GM23338 (cell line): ENCODE measurements around the gene LINGO1. TPM values are rescaled to one million over a fixed set of nuclear protein-coding genes. Genes with fewer than 3 reads are reported as not detected.

Experiments
- ATAC-seq: fragments of 200-7000 bp; cut with Tn5 transposase; 3 replicates; pipeline ENCODE4 v1.9.1; 2020
- DNase-seq: peaks from one replicate; pipeline ENCODE4 v3.0.0-alpha.2; 2015; ENCODE audit warnings: low spot score
- H2AFZ ChIP-seq: fragments of 200-600 bp; sonication (generic); 2 replicates; pipeline ENCODE4 v1.8.0; 2016; ENCODE audit warnings: antibody characterized with exemption, mild to moderate bottlenecking, moderate library complexity
- H3F3A ChIP-seq: fragments of 200-600 bp; sonication (generic); replicated peaks from 2 replicates; pipeline ENCODE4 v1.8.0; 2017; ENCODE audit warnings: antibody characterized with exemption, mixed run types, low read depth
- H3K27ac ChIP-seq: fragments of 200-600 bp; sonication (generic); 2 replicates; pipeline ENCODE4 v1.6.1; 2016; ENCODE audit warnings: low read depth
- H3K27me3 ChIP-seq: fragments of 200-600 bp; sonication (generic); 2 replicates; pipeline ENCODE4 v1.8.0; 2016; ENCODE audit warnings: mild to moderate bottlenecking, mixed run types, moderate library complexity; ENCODE audit not compliant: insufficient read depth
- H3K36me3 ChIP-seq: fragments of 200-600 bp; sonication (generic); 2 replicates; pipeline ENCODE4 v1.8.0; 2016; ENCODE audit warnings: mild to moderate bottlenecking; ENCODE audit not compliant: insufficient read depth
- H3K4me1 ChIP-seq: fragments of 200-600 bp; sonication (generic); 2 replicates; pipeline ENCODE4 v1.8.0; 2016; ENCODE audit warnings: mild to moderate bottlenecking, moderate library complexity; ENCODE audit not compliant: insufficient read depth
- H3K4me2 ChIP-seq: fragments of 200-600 bp; sonication (generic); 2 replicates; pipeline ENCODE4 v1.7.1; 2017; ENCODE audit warnings: mixed run types
- H3K4me3 ChIP-seq: fragments of 200-600 bp; sonication (generic); 2 replicates; pipeline ENCODE4 v1.6.1; 2016; ENCODE audit warnings: mixed run types
- H3K79me2 ChIP-seq: fragments of 200-600 bp; sonication (generic); replicated peaks from 2 replicates; pipeline ENCODE4 v1.8.0; 2017; ENCODE audit warnings: mild to moderate bottlenecking; ENCODE audit not compliant: insufficient read depth
- H3K9me2 ChIP-seq: fragments of 200-600 bp; sonication (generic); 2 replicates; pipeline ENCODE4 v1.8.0; 2017; ENCODE audit not compliant: insufficient read depth
- H4K20me1 ChIP-seq: fragments of 200-600 bp; sonication (generic); replicated peaks from 2 replicates; pipeline ENCODE4 v1.8.0; 2017; ENCODE audit warnings: mild to moderate bottlenecking; ENCODE audit not compliant: insufficient read depth
- H3K27ac Mint-ChIP-seq: 2 replicates; pipeline ENCODE4 v1.8.0; 2020; ENCODE audit warnings: inconsistent platforms, mild to moderate bottlenecking, moderate library complexity, mixed read lengths
- H3K27me3 Mint-ChIP-seq: 3 replicates; pipeline ENCODE4 v1.8.0; 2022; ENCODE audit warnings: low read depth, mild to moderate bottlenecking, moderate library complexity, mixed read lengths, inconsistent platforms; ENCODE audit not compliant: insufficient read depth, poor library complexity
- H3K36me3 Mint-ChIP-seq: 3 replicates; pipeline ENCODE4 v1.8.0; 2021; ENCODE audit warnings: low read depth, mild to moderate bottlenecking, inconsistent platforms, moderate library complexity, mixed read lengths
- H3K4me1 Mint-ChIP-seq: 3 replicates; pipeline ENCODE4 v1.8.0; 2020; ENCODE audit warnings: mild to moderate bottlenecking, inconsistent platforms, mixed read lengths
- H3K4me3 Mint-ChIP-seq: 3 replicates; pipeline ENCODE4 v1.8.0; 2021; ENCODE audit warnings: moderate library complexity, mild to moderate bottlenecking, inconsistent platforms, mixed read lengths
- H3K9me3 Mint-ChIP-seq: 3 replicates; pipeline ENCODE4 v1.8.0; 2020; ENCODE audit warnings: moderate library complexity, mild to moderate bottlenecking, inconsistent platforms, mixed read lengths
- ETS1 ChIP-seq: IDR thresholded peaks from 2 replicates; pipeline ENCODE4 v1.6.1; 2016; ENCODE audit warnings: antibody characterized with exemption
- EZH2 ChIP-seq: fragments of 200-600 bp; sonication (generic); IDR thresholded peaks from one replicate; pipeline ENCODE4 v1.8.0; 2017; ENCODE audit warnings: antibody characterized with exemption, mild to moderate bottlenecking, low read depth; ENCODE audit not compliant: unreplicated experiment
- EZH2phosphoT487 ChIP-seq: fragments of 200-600 bp; sonication (generic); IDR thresholded peaks from one replicate; pipeline ENCODE4 v1.8.1; 2018; ENCODE audit warnings: antibody characterized with exemption; ENCODE audit not compliant: unreplicated experiment
- JUNB ChIP-seq: IDR thresholded peaks from one replicate; pipeline ENCODE4 v1.6.1; 2016; ENCODE audit warnings: antibody characterized with exemption; ENCODE audit not compliant: unreplicated experiment
- STAT1 ChIP-seq: IDR thresholded peaks from one replicate; pipeline ENCODE4 v1.6.1; 2016; ENCODE audit warnings: antibody characterized with exemption; ENCODE audit not compliant: unreplicated experiment
- ZNF114 ChIP-seq: fragments of 250-450 bp; sonication (Bioruptor Pico); IDR thresholded peaks from 2 replicates; pipeline ENCODE4 v1.5.0; 2020; ENCODE audit warnings: mild to moderate bottlenecking, moderate library complexity
- ZNF331 ChIP-seq: fragments of 250-450 bp; sonication (Bioruptor Pico); IDR thresholded peaks from 2 replicates; pipeline ENCODE4 v1.5.0; 2020; ENCODE audit warnings: low read depth, mild to moderate bottlenecking, moderate library complexity
- ZNF462 ChIP-seq: fragments of 250-450 bp; sonication (Bioruptor Pico); IDR thresholded peaks from 2 replicates; pipeline ENCODE4 v1.5.0; 2020; ENCODE audit warnings: mild to moderate bottlenecking, moderate library complexity
- polyA plus RNA-seq: library from polyadenylated mRNA; unstranded; fragments of >200 nt; fragmentation: Nextera tagmentation; extraction: Ambion mirVana; gene quantifications from 2 replicates; pipeline ENCODE4 v1.2.1, GENCODE V29; 2016
- total RNA-seq: library from RNA; depleted of rRNA; stranded (reverse); fragments of >200 nt; shearing (Covaris generic); gene quantifications from 2 replicates; pipeline ENCODE4 v1.2.3, GENCODE V29; 2014
- TF ChIP-seq, protein P1 (sequence below), 2 experiments: fragments of 200-600 bp in 1 of 2; sonication (generic) in 1 of 2; conservative IDR thresholded peaks; 2 replicates each; pipeline versions ENCODE4 v1.5.1 to v1.6.1; 2016 to 2017; ENCODE audit warnings: antibody characterized with exemption in 2 of 2, low read depth in 2 of 2, mild to moderate bottlenecking in 2 of 2, moderate library complexity in 1 of 2
- TF ChIP-seq, protein P2 (sequence below): IDR thresholded peaks from one replicate; pipeline ENCODE4 v1.6.1; 2018; ENCODE audit warnings: antibody characterized with exemption; ENCODE audit not compliant: unreplicated experiment

The LINGO1 gene
- total and polyA plus RNA-seq, 2 experiments from 2014 or later: 16.9 to 63.1 TPM

DNA sequence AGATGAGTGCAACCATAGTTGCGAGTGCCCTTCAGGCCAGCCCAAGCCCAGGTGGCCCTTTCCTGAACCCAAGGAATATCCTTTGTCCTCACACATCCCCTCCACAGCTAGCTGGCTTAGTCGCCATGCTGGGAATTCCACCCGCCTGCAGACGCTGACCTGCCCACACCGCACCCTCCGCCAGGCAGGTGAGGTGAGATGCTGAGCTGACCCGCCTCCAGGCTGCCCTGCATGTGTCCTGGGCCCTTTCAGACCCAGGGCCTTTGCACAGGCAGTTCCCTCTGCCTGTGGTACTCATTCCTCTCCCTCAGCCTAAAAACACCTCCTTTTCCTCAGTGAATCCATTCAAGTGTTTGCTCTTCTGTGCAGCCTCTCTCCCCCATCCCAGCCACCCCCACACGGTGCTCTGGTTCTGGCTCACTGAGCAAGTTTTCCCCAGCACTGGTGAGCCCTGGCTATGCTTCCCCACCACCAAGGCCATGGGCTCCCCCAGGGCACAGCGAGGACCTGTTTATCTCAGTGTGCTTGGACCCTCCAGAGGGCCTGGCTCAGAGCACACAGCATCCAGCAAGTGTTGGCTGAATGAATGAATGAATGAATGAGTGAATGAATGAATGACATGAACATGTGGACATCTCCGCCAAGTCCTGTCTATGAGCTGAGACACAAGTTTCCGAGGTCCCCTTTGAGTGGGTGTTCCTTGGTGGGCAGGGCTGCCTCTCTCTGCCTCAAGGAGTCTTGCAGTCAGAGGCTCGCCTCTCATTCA is 33.0 kb upstream of the LINGO1 start:
- Histone ChIP-seq H3K9me2 (no peaks in the 10 kb centered on the region), H3K4me2 (no peak overlapping the region), H3K36me3 (no peaks in the 10 kb centered on the region), H3K27me3 (no peaks in the 10 kb centered on the region), H3K4me1 (no peaks in the 10 kb centered on the region), H2AFZ (no peak overlapping the region), H3F3A (no peaks in the 10 kb centered on the region), H3K79me2 (no peaks in the 10 kb centered on the region), H3K4me3 (no peak overlapping the region), H3K27ac (no peak overlapping the region), H4K20me1 (no peaks in the 10 kb centered on the region)
- Mint-ChIP-seq H3K27ac (no peak overlapping the region), H3K9me3 (no peaks in the 10 kb centered on the region; the same call in 2 of the 3 replicates), H3K4me3 (no peak overlapping the region), H3K27me3 (peaks cover 15% of the 10 kb centered on the region), H3K36me3 (no peaks in the 10 kb centered on the region; the same call in 2 of the 3 replicates), H3K4me1 (peaks cover 24% of the 10 kb centered on the region)
- no peak for DNase-seq
- ATAC-seq: no peak
- TF ChIP-seq ETS1 (no peak), EZH2phosphoT487 (no peak), ZNF462 (CRISPR knock-in tag) (no peak), JUNB (no peak), ZNF331 (CRISPR knock-in tag) (no peak), ZNF114 (no peak), EZH2 (no peak), STAT1 (no peak)
- TF ChIP-seq, protein P1, sequence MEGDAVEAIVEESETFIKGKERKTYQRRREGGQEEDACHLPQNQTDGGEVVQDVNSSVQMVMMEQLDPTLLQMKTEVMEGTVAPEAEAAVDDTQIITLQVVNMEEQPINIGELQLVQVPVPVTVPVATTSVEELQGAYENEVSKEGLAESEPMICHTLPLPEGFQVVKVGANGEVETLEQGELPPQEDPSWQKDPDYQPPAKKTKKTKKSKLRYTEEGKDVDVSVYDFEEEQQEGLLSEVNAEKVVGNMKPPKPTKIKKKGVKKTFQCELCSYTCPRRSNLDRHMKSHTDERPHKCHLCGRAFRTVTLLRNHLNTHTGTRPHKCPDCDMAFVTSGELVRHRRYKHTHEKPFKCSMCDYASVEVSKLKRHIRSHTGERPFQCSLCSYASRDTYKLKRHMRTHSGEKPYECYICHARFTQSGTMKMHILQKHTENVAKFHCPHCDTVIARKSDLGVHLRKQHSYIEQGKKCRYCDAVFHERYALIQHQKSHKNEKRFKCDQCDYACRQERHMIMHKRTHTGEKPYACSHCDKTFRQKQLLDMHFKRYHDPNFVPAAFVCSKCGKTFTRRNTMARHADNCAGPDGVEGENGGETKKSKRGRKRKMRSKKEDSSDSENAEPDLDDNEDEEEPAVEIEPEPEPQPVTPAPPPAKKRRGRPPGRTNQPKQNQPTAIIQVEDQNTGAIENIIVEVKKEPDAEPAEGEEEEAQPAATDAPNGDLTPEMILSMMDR (conservative IDR thresholded peaks at IDR 0.05; ENCODE audit: low read depth in 2 of 2): no peak
- TF ChIP-seq, protein P2, sequence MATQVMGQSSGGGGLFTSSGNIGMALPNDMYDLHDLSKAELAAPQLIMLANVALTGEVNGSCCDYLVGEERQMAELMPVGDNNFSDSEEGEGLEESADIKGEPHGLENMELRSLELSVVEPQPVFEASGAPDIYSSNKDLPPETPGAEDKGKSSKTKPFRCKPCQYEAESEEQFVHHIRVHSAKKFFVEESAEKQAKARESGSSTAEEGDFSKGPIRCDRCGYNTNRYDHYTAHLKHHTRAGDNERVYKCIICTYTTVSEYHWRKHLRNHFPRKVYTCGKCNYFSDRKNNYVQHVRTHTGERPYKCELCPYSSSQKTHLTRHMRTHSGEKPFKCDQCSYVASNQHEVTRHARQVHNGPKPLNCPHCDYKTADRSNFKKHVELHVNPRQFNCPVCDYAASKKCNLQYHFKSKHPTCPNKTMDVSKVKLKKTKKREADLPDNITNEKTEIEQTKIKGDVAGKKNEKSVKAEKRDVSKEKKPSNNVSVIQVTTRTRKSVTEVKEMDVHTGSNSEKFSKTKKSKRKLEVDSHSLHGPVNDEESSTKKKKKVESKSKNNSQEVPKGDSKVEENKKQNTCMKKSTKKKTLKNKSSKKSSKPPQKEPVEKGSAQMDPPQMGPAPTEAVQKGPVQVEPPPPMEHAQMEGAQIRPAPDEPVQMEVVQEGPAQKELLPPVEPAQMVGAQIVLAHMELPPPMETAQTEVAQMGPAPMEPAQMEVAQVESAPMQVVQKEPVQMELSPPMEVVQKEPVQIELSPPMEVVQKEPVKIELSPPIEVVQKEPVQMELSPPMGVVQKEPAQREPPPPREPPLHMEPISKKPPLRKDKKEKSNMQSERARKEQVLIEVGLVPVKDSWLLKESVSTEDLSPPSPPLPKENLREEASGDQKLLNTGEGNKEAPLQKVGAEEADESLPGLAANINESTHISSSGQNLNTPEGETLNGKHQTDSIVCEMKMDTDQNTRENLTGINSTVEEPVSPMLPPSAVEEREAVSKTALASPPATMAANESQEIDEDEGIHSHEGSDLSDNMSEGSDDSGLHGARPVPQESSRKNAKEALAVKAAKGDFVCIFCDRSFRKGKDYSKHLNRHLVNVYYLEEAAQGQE: no peak
